ENCODE data around the gene MYL12A. TPM values are rescaled to one million over a fixed set of nuclear protein-coding genes. Genes with fewer than 3 reads are reported as not detected.
"Not testable (repeated sequence)": the region's sequence is repeated elsewhere in the genome, so short reads cannot be mapped to it uniquely, and the experiment has no call there.

MYL12A gene
- total RNA-seq, 2 experiments from 2014 or later: 944 to 1,045 TPM

GRCh38 chr18:3217948-3218647 is 29.5 kb upstream of the MYL12A start:
- ChIA-PET CTCF (no interaction called here), POLR2A (no interaction called here)
- DNase-seq: no peak
- H3K9me3 Mint-ChIP-seq: no peaks in the 10 kb centered on the region
- H3K36me3 Mint-ChIP-seq (ENCODE audit: low read depth): no peaks in the 10 kb centered on the region
- no peak overlapping the region for H3K27ac Mint-ChIP-seq
- H3K4me3 Mint-ChIP-seq: no peak overlapping the region
- H3K27me3 Mint-ChIP-seq: no peaks in the 10 kb centered on the region
- H3K4me1 Mint-ChIP-seq: peaks cover 8% of the 10 kb centered on the region

DNA sequence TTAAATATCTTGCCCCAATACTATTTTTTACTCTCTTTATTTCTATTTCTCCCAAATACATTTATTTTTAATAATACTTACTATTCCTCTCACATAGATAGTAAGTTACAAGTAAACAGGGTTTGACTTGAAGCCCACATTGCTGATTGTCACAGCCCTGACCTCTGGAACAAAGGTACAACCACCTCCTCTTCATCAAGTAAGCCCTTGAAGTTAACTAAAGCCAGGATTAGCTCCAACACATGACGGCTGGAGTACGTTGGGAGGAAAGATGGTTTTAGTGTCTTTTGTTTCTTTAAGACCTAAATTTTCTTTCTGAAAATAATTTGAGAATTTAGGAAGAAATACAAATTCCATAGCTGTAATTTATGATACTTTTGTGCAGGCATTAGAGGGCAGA is 28.8 kb upstream of the MYL12A start:
- no peak for DNase-seq
- peaks cover 7% of the 10 kb centered on the region for H3K4me1 Mint-ChIP-seq
- ChIA-PET CTCF (interaction anchor here (2.3 kb wide), 1 partner anchor 8 kb away, joined by 8 read pairs; no protein-coding TSS in a partner anchor), POLR2A (no interaction called here)
- H3K4me3 Mint-ChIP-seq: no peak overlapping the region
- H3K27ac Mint-ChIP-seq: no peak overlapping the region
- no peaks in the 10 kb centered on the region for H3K36me3 Mint-ChIP-seq (ENCODE audit: low read depth)
- no peaks in the 10 kb centered on the region for H3K9me3 Mint-ChIP-seq
- H3K27me3 Mint-ChIP-seq: no peaks in the 10 kb centered on the region

GRCh38 chr18:3219241-3219630 is 28.4 kb upstream of the MYL12A start:
- Mint-ChIP-seq H3K4me1 (peaks cover 6% of the 10 kb centered on the region), H3K36me3 (ENCODE audit: low read depth) (no peaks in the 10 kb centered on the region), H3K27me3 (no peaks in the 10 kb centered on the region), H3K27ac (no peak overlapping the region), H3K4me3 (no peak overlapping the region), H3K9me3 (no peaks in the 10 kb centered on the region)
- ChIA-PET POLR2A (no interaction called here), CTCF (interaction anchor here (2.3 kb wide), 1 partner anchor 9 kb away, joined by 8 read pairs; no protein-coding TSS in a partner anchor)
- no peak for DNase-seq

DNA sequence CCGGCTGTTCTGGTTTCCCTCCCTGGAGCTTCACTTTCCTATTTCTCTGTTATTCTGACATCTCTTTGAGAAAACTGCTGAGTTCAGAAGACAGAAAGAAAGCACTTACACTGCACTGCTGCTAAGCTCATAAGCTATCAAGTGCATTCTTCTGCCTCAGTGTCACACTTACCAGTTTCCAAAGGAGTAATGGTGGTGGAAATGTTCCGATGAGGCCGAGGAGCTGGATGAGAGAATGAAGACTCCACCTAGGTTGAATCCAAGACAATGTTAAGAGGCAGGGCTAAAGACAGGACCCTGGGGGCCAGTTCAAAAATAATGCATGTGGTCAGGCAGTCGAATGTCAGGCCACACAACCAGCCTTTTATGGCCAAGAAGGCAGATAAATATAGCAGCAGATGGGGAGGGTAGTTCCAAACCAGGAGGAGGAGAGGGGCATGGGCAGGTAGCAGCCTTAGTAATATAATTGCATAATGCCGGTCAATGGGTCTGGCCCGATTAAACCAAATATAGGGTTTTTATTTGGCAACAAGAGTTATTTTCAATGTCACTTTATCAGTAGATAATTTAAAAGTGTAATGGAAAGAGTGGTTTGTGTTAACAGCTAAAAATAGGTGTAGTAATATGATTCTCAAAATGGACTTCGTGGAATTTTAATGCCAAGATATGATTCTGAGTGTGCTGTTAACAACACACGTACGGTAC is 27.8 kb upstream of the MYL12A start, which contains the start of gene MYOM1:
TSS of gene MYOM1 (minus strand) at position 338 of the 705 bp plus-strand sequence. CDS start 4,745 bp downstream, outside the sequence.
- peaks cover 6% of the 10 kb centered on the region for H3K4me1 Mint-ChIP-seq
- H3K4me3 Mint-ChIP-seq: no peak within 1 kb of the TSS
- H3K27ac Mint-ChIP-seq: no peak within 1 kb of the TSS
- H3K36me3 Mint-ChIP-seq (ENCODE audit: low read depth): no peaks in the 10 kb centered on the region
- no peaks in the 10 kb centered on the region for H3K9me3 Mint-ChIP-seq
- H3K27me3 Mint-ChIP-seq: no peaks in the 10 kb centered on the region
- CTCF ChIA-PET: interaction anchor here (1.0 to 2.3 kb wide), 2 partner anchors 9 to 21 kb away, joined by 4 to 8 read pairs; no protein-coding TSS in a partner anchor
- POLR2A ChIA-PET: no interaction called here
- no peak for DNase-seq

DNA sequence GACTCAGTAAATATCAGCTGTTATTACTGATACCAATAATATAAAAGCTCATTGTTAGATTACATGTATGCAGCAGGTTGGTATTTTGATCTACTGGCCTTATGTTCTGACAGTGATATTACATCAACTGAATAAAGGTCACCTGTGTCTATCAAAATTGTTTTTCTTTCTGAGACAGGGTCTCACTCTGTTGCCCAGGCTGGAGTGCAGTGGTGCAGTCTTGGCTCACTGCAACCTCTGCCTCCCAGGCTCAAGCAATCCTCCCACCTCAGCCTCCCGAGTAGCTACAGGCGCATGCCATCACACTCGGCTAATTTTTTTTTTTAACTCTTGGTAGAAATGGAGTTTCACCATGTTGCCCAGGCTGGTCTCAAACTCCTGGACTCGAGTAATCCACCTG is 26.7 kb upstream of the MYL12A start:
- H3K27me3 Mint-ChIP-seq; H3K36me3 Mint-ChIP-seq (ENCODE audit: low read depth); H3K27ac Mint-ChIP-seq; H3K9me3 Mint-ChIP-seq; H3K4me1 Mint-ChIP-seq; H3K4me3 Mint-ChIP-seq; DNase-seq: not testable (repeated sequence)
- ChIA-PET CTCF (interaction anchor here (0.6 to 2.3 kb wide), 5 partner anchors 10 to 1016 kb away, joined by 3 to 8 read pairs (median 4); no protein-coding TSS in a partner anchor), POLR2A (interaction anchor here (0.6 kb wide), 1 partner anchor 61 kb away, joined by 7 read pairs; no protein-coding TSS in a partner anchor)

DNA sequence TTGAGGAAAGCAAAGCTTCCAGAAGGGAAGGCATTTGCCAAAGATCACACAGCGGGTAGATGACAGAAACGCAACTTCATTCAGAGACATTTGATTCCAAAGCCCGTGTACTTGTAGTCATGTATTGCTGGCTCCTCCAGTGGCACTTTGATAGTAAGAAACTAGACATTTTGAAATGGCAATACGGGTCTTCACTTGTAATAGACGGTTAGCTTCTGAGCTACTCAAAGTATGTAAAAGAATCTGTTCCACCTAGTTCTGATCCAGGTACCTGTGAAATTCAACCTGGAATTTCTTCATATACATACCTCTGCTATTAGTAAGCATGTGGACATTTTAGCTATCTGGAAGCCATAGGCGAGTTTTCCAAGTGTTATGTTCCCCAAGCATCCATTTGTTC is 26.1 kb upstream of the MYL12A start:
- Mint-ChIP-seq H3K4me3 (no peak overlapping the region), H3K36me3 (ENCODE audit: low read depth) (no peaks in the 10 kb centered on the region), H3K9me3 (no peaks in the 10 kb centered on the region), H3K27me3 (no peaks in the 10 kb centered on the region), H3K4me1 (peaks cover 6% of the 10 kb centered on the region), H3K27ac (no peak overlapping the region)
- POLR2A ChIA-PET: no interaction called here
- CTCF ChIA-PET: interaction anchor here (1.2 to 1.5 kb wide), 3 partner anchors 10 to 42 kb away, joined by 3 read pairs; no protein-coding TSS in a partner anchor
- no peak for DNase-seq

GRCh38 chr18:3223356-3223755 is 24.2 kb upstream of the MYL12A start:
- CTCF ChIA-PET: interaction anchor here (1.2 to 1.5 kb wide), 2 partner anchors 24 to 41 kb away, joined by 3 read pairs; no protein-coding TSS in a partner anchor
- no peaks in the 10 kb centered on the region for H3K9me3 Mint-ChIP-seq
- POLR2A ChIA-PET: no interaction called here
- H3K4me1 Mint-ChIP-seq: peaks cover 6% of the 10 kb centered on the region
- no peaks in the 10 kb centered on the region for H3K27me3 Mint-ChIP-seq
- DNase-seq: no peak
- H3K36me3 Mint-ChIP-seq (ENCODE audit: low read depth): no peaks in the 10 kb centered on the region
- no peak overlapping the region for H3K27ac Mint-ChIP-seq
- no peak overlapping the region for H3K4me3 Mint-ChIP-seq

- Mint-ChIP-seq H3K27ac (no peak overlapping the region), H3K27me3 (no peaks in the 10 kb centered on the region), H3K4me3 (no peak overlapping the region), H3K9me3 (no peaks in the 10 kb centered on the region), H3K36me3 (ENCODE audit: low read depth) (no peaks in the 10 kb centered on the region), H3K4me1 (peaks cover 6% of the 10 kb centered on the region)
- no peak for DNase-seq
- POLR2A ChIA-PET: interaction anchor here (0.6 kb wide), 1 partner anchor 352 kb away, joined by 3 read pairs; no protein-coding TSS in a partner anchor
- CTCF ChIA-PET: interaction anchor here (1.0 to 1.3 kb wide), 2 partner anchors 11 to 13 kb away, joined by 3 read pairs; no protein-coding TSS in a partner anchor
These were observed 23.4 kb upstream of the MYL12A start for GRCh38 chr18:3224223-3224622.

GRCh38 chr18:3225588-3225987 is 22.0 kb upstream of the MYL12A start:
- H3K4me3 Mint-ChIP-seq: no peak overlapping the region
- POLR2A ChIA-PET: no interaction called here
- CTCF ChIA-PET: interaction anchor here (1.0 kb wide), 1 partner anchor 12 kb away, joined by 3 read pairs; no protein-coding TSS in a partner anchor
- H3K9me3 Mint-ChIP-seq: no peaks in the 10 kb centered on the region
- H3K27me3 Mint-ChIP-seq: no peaks in the 10 kb centered on the region
- no peak overlapping the region for H3K27ac Mint-ChIP-seq
- H3K4me1 Mint-ChIP-seq: peaks cover 7% of the 10 kb centered on the region
- H3K36me3 Mint-ChIP-seq (ENCODE audit: low read depth): no peaks in the 10 kb centered on the region
- DNase-seq: no peak

- H3K9me3 Mint-ChIP-seq: no peaks in the 10 kb centered on the region
- ChIA-PET CTCF (interaction anchor here (1.1 kb wide), 1 partner anchor 9 kb away, joined by 3 read pairs; no protein-coding TSS in a partner anchor), POLR2A (no interaction called here)
- H3K36me3 Mint-ChIP-seq (ENCODE audit: low read depth): no peaks in the 10 kb centered on the region
- DNase-seq: no peak
- no peak overlapping the region for H3K27ac Mint-ChIP-seq
- H3K27me3 Mint-ChIP-seq: no peaks in the 10 kb centered on the region
- H3K4me3 Mint-ChIP-seq: no peak overlapping the region
- peaks cover 9% of the 10 kb centered on the region for H3K4me1 Mint-ChIP-seq
These were observed 21.6 kb upstream of the MYL12A start for GRCh38 chr18:3226048-3226447.

GRCh38 chr18:3230401-3231334 is 16.9 kb upstream of the MYL12A start:
- Mint-ChIP-seq H3K4me1 (peaks cover 3% of the 10 kb centered on the region), H3K36me3 (ENCODE audit: low read depth) (no peaks in the 10 kb centered on the region), H3K27me3 (no peaks in the 10 kb centered on the region), H3K4me3 (no peak overlapping the region), H3K27ac (no peak overlapping the region), H3K9me3 (no peaks in the 10 kb centered on the region)
- DNase-seq: no peak
- POLR2A ChIA-PET: no interaction called here
- CTCF ChIA-PET: interaction anchor here (1.1 kb wide), 1 partner anchor 9 kb away, joined by 3 read pairs; no protein-coding TSS in a partner anchor

DNA sequence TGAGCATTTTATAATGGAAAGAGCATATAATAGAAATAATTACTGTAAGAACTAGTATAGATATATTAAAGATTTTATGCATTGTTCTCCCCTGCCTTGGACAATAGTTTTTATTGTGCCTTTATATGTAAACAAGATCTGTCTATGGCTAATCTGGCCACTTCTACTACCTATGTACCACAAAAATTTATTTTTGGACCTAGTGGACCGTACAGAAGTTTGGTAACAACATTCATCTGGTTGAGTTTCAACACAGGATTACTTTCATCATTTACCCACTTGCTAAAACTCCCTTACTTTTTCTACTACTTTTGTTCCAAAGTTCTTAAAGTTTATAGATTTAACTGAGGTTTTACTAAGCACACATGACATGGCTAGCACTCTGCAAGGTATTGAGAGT is 14.6 kb upstream of the MYL12A start:
- ChIA-PET POLR2A (no interaction called here), CTCF (no interaction called here)
- H3K27me3 Mint-ChIP-seq: no peaks in the 10 kb centered on the region
- H3K4me3 Mint-ChIP-seq: no peak overlapping the region
- DNase-seq: no peak
- H3K27ac Mint-ChIP-seq: no peak overlapping the region
- H3K36me3 Mint-ChIP-seq (ENCODE audit: low read depth): peaks cover 2% of the 10 kb centered on the region
- H3K9me3 Mint-ChIP-seq: no peaks in the 10 kb centered on the region
- peaks cover 3% of the 10 kb centered on the region for H3K4me1 Mint-ChIP-seq

Data from activated CD4-positive, alpha-beta T cell treated with anti-CD3 and anti-CD28 coated beads, Interleukin-2, amount 10 ng/mL, durations not matched to agents 7 days and 5 days (primary cell).